Neural cell (in vitro differentiated cells): Measurements from ENCODE around the gene RAVER1.

Experiments used
- CTCF ChIP-seq: fragments of 450-650 bp; IDR thresholded peaks from 2 replicates; pipeline ENCODE4 v1.5.1; 2014; ENCODE audit warnings: antibody characterized with exemption, mild to moderate bottlenecking, moderate library complexity; ENCODE audit not compliant: poor library complexity, severe bottlenecking
- EZH2 ChIP-seq: fragments of 200-600, 300-800 bp; shearing (Covaris generic), sonication (generic); IDR thresholded peaks from 2 replicates; pipeline ENCODE4 v1.6.1; 2014; ENCODE audit warnings: antibody characterized with exemption, low read length, borderline replicate concordance, mild to moderate bottlenecking; ENCODE audit not compliant: insufficient read depth, poor library complexity, severe bottlenecking
- REST ChIP-seq: IDR thresholded peaks from 2 replicates; pipeline ENCODE4 v1.6.1; 2012; ENCODE audit warnings: borderline replicate concordance
- SMC3 ChIP-seq: fragments of 450-650 bp; conservative IDR thresholded peaks from 2 replicates; pipeline ENCODE4 v1.6.1; 2014; ENCODE audit warnings: antibody characterized with exemption, mild to moderate bottlenecking, moderate library complexity; ENCODE audit not compliant: poor library complexity

- TF ChIP-seq REST, result no peak
- no peak for TF ChIP-seq CTCF
- TF ChIP-seq EZH2, result no peak
- no peak for TF ChIP-seq SMC3
These were observed 1.4 kb upstream of the RAVER1 start for GRCh38 chr19:10334588-10335351.
